ENCODE results near the gene PRTFDC1.

Gene PRTFDC1

DNA sequence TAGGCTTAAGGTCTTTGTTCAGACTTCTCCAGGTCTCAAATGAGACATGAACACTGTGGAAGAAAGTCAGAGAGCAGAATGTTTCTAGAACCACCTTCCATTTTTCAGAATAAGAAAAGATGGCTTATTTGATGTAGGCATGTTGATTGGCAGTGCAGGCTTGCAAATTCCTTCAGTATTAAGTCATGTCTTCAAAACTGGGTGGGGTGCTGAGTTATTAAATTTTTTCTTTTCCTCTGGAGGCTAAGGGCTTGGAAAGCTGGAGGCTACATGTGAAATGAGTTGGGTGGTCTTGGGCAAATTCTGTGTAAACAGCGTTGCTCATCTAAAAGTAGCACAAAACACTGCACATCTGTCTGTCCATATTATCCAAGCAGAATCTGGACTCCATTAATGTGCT, 62.8 kb downstream of the PRTFDC1 start:
- Mint-ChIP-seq H3K27ac (no peak overlapping the region), H3K4me3 (no peak overlapping the region), H3K4me1 (ENCODE audit: low read depth) (peaks cover 63% of the 10 kb centered on the region), H3K36me3 (peaks cover 5% of the 10 kb centered on the region), H3K9me3 (ENCODE audit: low read depth) (peaks cover 3% of the 10 kb centered on the region), H3K27me3 (no peaks in the 10 kb centered on the region)

DNA sequence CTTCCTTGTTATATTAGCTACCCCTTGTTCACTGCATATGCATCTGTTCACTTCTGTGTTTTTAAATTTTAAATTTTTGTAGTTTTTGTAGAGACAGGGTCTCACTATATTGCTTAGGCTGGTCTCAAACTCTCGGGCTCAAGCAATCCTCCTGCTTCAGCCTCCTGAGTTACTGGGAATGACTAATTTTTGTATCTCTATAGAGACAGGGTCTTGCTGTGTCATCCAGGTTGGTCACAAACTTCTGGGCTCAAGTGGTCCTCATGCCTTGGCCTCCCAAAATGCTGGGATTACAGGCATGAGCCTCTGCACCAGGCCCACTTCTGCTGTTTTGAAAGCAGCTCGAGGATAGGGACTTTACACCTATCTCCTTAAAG, 64.6 kb downstream of the PRTFDC1 start:
- H3K4me3 Mint-ChIP-seq = peak overlapping the region; percentile 36
- no peaks in the 10 kb centered on the region for H3K27me3 Mint-ChIP-seq
- peaks cover 65% of the 10 kb centered on the region for H3K4me1 Mint-ChIP-seq (ENCODE audit: low read depth)
- H3K9me3 Mint-ChIP-seq (ENCODE audit: low read depth) = peaks cover 3% of the 10 kb centered on the region
- peak overlapping the region; percentile 89 for H3K27ac Mint-ChIP-seq
- H3K36me3 Mint-ChIP-seq = peaks cover 5% of the 10 kb centered on the region

DNA sequence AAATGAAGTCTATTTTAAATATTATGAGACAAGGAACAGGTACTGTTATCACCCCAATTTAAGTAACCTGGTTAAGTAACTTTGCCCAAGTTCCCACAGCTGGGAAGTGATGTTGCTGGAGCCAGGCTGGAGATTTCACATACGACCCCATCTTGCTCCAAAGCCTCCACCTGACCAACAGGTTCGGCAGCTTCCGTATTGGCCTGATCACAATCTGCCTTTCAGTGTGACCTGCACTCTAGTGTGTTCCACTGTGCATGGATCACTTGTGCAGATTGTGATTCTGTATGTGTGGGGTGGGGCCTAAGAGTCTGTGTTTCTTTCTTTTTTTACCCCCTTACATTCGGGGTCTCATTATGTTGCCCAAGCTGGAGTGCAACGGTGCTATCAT, 66.1 kb downstream of the PRTFDC1 start:
- Mint-ChIP-seq H3K9me3 (ENCODE audit: low read depth) (no peaks in the 10 kb centered on the region), H3K27ac (peak overlapping the region; percentile 83), H3K27me3 (no peaks in the 10 kb centered on the region), H3K4me3 (no peak overlapping the region), H3K4me1 (ENCODE audit: low read depth) (peaks cover 77% of the 10 kb centered on the region), H3K36me3 (peaks cover 5% of the 10 kb centered on the region)

DNA sequence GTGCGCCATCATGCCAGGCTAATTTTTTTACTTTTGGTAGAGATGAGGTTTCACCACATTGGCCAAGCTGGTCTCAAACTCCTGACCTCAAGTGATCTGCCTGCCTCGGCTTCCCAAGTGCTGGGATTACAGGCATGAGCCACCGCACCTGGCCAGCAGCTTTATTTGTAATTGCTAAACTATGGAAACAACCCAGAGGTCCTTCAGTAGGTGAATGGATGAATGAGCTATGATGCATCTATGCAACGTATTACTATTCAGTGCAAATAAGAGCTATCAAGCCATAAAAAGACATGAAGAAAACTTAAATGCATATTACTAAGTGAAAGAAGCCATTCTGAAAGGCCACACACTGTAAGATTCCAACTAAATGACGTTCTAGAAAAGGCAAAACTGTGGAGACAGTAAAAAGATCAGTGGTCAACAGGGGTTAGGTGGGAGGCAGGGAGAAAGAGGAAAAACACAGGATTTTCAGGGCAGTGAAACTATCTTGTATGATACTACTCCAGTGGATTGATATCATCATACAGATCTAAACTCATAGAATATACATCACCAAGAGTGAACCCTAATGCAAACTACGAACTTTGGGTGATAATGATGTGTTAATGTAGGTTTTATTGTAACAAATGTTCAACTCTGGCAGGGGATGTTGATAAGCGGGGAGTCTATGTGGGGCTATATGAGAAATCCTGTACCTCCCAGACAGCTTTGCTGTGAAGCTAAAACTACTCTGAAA, 66.7 kb downstream of the PRTFDC1 start:
- H3K27ac Mint-ChIP-seq = peak overlapping the region; percentile 83
- H3K4me1 Mint-ChIP-seq (ENCODE audit: low read depth) = peaks cover 82% of the 10 kb centered on the region
- H3K27me3 Mint-ChIP-seq = no peaks in the 10 kb centered on the region
- H3K36me3 Mint-ChIP-seq = peaks cover 5% of the 10 kb centered on the region
- H3K4me3 Mint-ChIP-seq = peak overlapping the region; percentile 46
- no peaks in the 10 kb centered on the region for H3K9me3 Mint-ChIP-seq (ENCODE audit: low read depth)

DNA sequence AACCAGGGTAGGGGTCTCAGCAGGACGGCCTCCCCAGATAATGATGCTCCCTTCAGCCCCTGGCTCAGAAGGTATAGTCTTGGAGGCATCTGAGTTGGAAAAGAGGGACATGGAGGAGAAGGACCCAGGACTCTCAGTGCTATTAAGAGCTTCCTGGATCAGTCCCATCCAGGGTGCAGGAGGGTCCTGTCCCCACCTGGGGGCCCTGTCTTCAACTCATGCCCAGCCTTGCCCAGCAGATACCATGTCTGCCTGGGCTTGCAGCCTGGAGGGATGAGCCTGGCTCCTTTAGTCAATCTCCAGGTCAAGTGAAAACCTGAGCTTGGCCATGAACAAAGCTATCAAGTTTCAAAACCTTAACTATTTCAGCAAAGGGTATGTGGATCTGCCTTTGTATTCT, 67.6 kb downstream of the PRTFDC1 start:
- H3K9me3 Mint-ChIP-seq (ENCODE audit: low read depth) = no peaks in the 10 kb centered on the region
- H3K4me3 Mint-ChIP-seq = no peak overlapping the region
- H3K27me3 Mint-ChIP-seq = no peaks in the 10 kb centered on the region
- H3K36me3 Mint-ChIP-seq = peaks cover 5% of the 10 kb centered on the region
- H3K27ac Mint-ChIP-seq = peak overlapping the region; percentile 13
- peaks cover 82% of the 10 kb centered on the region for H3K4me1 Mint-ChIP-seq (ENCODE audit: low read depth)

DNA sequence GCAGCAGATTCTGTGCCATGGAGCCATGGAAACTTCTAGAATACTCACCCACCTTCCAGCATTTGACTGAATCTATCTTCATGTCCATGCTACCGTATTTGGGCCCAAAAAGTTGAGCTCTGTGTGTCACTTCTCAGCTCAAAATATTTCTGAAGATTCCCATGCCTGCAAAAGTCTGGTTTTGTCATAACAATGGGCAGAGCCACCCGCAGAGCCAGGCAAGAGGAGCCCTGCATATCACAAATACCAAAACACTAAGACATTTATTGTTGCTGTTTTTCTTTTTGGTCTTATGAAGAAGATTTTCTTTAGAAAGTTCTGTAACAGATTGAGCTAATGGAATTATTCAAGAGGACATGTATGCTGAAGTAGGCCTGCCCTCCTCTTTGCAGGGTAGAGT, 68.1 kb downstream of the PRTFDC1 start:
- no peak overlapping the region for H3K4me3 Mint-ChIP-seq
- peaks cover 5% of the 10 kb centered on the region for H3K36me3 Mint-ChIP-seq
- peaks cover 81% of the 10 kb centered on the region for H3K4me1 Mint-ChIP-seq (ENCODE audit: low read depth)
- H3K27me3 Mint-ChIP-seq = no peaks in the 10 kb centered on the region
- no peaks in the 10 kb centered on the region for H3K9me3 Mint-ChIP-seq (ENCODE audit: low read depth)
- H3K27ac Mint-ChIP-seq = peak overlapping the region; percentile 52

DNA sequence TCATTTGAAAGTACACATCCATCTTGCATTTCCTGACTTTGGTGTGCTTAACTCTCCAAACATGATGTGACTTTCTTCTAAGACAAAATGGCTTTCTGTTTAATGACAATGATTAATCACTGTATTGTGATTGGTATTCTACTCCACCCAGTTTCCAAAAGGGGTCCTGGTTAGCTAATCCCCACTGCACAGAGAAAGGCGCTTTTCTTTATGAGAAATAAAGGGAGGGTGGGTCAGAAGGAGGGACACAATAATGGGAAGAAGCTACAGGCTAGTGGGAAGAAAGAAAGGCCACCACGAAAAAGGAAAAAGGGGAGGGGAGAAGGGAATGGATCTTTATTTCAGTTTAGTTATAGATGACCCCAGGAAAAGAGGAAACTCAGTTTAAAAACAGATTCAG, 69.2 kb downstream of the PRTFDC1 start:
- H3K27me3 Mint-ChIP-seq = no peaks in the 10 kb centered on the region
- peaks cover 71% of the 10 kb centered on the region for H3K4me1 Mint-ChIP-seq (ENCODE audit: low read depth)
- no peaks in the 10 kb centered on the region for H3K9me3 Mint-ChIP-seq (ENCODE audit: low read depth)
- peak overlapping the region; percentile 49 for H3K4me3 Mint-ChIP-seq
- peaks cover 5% of the 10 kb centered on the region for H3K36me3 Mint-ChIP-seq
- H3K27ac Mint-ChIP-seq = peak overlapping the region; percentile 77

DNA sequence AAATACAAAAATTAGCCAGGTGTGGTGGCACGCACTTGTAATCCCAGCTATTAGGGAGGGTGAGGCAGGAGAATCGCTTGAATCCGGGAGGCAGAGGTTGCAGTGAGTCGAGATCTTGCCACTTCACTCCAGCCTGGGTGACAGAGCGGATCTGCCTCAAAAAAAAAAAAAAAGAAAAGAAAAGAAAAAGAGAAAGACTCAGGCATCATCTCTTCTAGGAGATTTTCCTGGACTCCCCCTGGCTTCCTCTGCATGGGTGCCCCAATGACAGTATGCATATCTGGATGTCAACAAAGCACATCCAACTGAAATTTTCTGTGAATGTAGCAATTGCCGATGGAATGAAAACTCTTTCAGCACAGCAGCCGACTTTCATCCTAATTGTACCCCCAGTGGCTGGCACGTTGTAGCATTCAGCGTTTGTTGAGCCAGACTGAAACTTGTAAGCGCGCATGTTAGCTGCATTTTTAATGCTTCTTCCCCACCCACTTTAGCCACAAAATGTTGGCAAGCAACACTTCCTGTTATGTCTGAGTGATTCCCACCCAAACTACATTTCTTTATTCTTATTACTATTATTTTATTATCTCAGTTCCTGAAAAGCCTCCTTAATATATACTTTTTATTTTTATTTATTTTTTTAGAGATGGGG, 70.2 kb downstream of the PRTFDC1 start:
- peaks cover 61% of the 10 kb centered on the region for H3K4me1 Mint-ChIP-seq (ENCODE audit: low read depth)
- H3K36me3 Mint-ChIP-seq = peaks cover under 1% of the 10 kb centered on the region
- peak overlapping the region; percentile 77 for H3K4me3 Mint-ChIP-seq
- H3K27ac Mint-ChIP-seq = peak overlapping the region; percentile 91
- no peaks in the 10 kb centered on the region for H3K9me3 Mint-ChIP-seq (ENCODE audit: low read depth)
- no peaks in the 10 kb centered on the region for H3K27me3 Mint-ChIP-seq

DNA sequence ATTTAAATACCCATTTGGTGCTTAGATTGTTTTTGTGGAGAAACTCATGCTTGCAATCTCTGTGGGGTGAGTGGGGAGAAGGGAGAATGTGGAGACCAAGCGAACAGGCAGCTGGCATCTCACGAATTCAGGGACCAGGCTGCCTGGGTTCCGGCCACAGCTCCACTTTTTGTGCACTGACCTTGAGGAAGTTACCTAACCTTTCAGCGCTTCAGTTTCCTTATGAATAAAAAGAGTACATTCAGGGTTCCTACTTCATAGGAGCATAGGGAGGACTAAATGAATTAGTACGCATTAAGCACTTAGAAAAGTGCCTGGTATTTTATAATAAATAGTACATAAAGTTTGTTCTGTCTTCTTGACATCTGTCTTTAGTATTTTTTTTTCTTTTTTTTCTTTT, 72.5 kb downstream of the PRTFDC1 start:
- H3K4me3 Mint-ChIP-seq = peak overlapping the region; percentile 1
- no peaks in the 10 kb centered on the region for H3K27me3 Mint-ChIP-seq
- H3K9me3 Mint-ChIP-seq (ENCODE audit: low read depth) = peaks cover 7% of the 10 kb centered on the region
- H3K27ac Mint-ChIP-seq = no peak overlapping the region
- H3K4me1 Mint-ChIP-seq (ENCODE audit: low read depth) = peaks cover 44% of the 10 kb centered on the region
- H3K36me3 Mint-ChIP-seq = peaks cover 5% of the 10 kb centered on the region

DNA sequence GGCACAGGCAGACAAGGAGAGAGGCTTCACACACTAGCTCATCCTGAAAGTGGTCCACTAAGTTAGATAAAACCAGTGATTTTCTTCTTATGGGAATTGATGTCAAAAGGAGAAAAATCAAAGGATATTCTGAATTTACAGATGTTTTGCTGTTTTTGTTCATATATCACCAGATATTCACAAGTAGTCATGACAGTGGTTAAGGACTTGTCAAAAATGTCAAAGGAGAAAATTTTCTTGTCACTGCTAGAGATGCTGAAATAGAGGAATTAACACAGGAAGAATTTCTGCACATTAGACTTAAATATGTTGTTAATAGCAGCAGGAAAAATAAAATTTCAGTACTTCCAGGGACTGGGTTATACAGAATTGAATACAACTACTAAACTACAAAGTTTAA, 78.3 kb downstream of the PRTFDC1 start:
- peaks cover 10% of the 10 kb centered on the region for H3K36me3 Mint-ChIP-seq
- H3K4me3 Mint-ChIP-seq = no peak overlapping the region
- no peak overlapping the region for H3K27ac Mint-ChIP-seq
- H3K4me1 Mint-ChIP-seq (ENCODE audit: low read depth) = peaks cover 11% of the 10 kb centered on the region
- no peaks in the 10 kb centered on the region for H3K27me3 Mint-ChIP-seq
- peaks cover 8% of the 10 kb centered on the region for H3K9me3 Mint-ChIP-seq (ENCODE audit: low read depth)

DNA sequence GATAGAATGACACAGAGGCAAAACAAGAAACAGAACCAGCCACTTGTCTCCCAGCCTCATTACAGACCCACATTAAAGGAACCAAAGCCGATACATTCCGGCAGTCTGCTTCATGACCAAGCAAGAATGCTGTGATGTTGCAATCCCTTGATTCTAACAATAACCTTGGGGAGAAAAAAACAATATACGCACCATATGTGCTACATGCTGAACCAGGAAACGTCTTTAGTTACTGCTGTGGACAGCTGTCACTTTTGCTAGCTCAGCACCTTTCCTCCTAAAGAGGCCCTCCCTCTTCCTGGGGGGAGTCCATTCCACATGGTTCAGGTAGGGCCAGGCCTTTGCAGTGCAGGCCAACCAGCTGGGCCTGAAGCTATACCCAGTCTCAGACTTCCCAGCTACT, 79.1 kb downstream of the PRTFDC1 start:
- H3K4me1 Mint-ChIP-seq (ENCODE audit: low read depth) = peaks cover 11% of the 10 kb centered on the region
- H3K27me3 Mint-ChIP-seq = no peaks in the 10 kb centered on the region
- peaks cover 10% of the 10 kb centered on the region for H3K36me3 Mint-ChIP-seq
- no peak overlapping the region for H3K4me3 Mint-ChIP-seq
- no peak overlapping the region for H3K27ac Mint-ChIP-seq
- peaks cover 8% of the 10 kb centered on the region for H3K9me3 Mint-ChIP-seq (ENCODE audit: low read depth)

DNA sequence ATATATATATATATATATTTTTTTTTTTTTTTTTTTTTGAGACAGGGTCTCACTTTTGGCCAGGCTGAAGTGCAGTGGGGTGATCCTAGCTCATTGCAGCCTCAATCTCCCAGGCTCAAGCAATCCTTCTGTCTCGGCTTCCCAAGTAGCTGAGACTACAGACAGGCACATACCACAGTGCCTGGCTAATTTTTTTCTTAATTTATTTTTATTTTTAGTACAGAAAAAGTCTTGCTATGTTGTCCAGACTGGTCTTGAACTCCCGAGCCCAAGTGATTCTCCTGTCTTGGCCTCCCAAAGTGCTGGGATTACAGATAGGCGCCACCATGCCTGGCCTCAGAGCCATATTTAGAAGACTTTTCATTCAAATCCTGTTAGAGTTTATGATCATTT, 79.6 kb downstream of the PRTFDC1 start:
- no peak overlapping the region for H3K4me3 Mint-ChIP-seq
- H3K4me1 Mint-ChIP-seq (ENCODE audit: low read depth) = peaks cover 11% of the 10 kb centered on the region

DNA sequence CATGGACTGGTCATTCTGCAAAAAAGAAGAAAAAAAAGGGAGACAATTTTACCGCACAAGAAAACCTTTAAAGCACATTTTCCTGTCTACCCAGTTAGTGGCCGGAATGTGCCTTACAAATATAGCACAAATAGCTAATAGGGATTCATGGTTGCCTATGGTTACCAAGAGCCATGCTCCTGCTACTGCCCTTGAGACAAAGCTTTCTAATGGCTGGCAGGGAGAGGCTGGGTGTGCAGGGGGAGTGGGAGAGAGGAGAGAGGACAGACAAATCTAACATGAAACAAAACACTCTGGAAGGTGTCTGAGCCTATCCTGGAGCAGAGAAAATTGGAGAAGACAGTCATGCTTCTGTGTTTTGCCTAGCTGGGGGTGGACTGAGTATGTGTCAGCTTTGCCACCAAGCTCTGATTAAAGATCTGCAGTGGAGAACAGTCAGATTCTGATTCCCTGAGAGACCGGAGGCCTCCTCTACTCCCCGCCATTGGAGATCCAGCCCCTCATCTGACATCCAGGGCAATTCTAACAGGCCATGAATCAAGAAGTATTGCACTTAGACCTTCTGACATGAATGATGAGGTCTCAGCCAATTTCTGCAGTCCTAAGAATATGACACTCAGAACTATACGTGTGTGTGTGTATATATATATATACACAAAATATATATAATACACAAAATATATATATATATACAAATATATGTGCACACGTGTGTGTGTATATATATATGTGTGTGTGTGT, 80.2 kb downstream of the PRTFDC1 start:
- Mint-ChIP-seq H3K4me3 (no peak overlapping the region), H3K9me3 (ENCODE audit: low read depth) (peaks cover 8% of the 10 kb centered on the region), H3K36me3 (peaks cover 10% of the 10 kb centered on the region), H3K27me3 (no peaks in the 10 kb centered on the region), H3K4me1 (ENCODE audit: low read depth) (peaks cover 13% of the 10 kb centered on the region), H3K27ac (no peak overlapping the region)

More for the DNA sequence above, 79.6 kb downstream of the PRTFDC1 start:
- Mint-ChIP-seq H3K9me3 (ENCODE audit: low read depth) (peaks cover 8% of the 10 kb centered on the region), H3K27me3 (no peaks in the 10 kb centered on the region), H3K36me3 (peaks cover 10% of the 10 kb centered on the region), H3K27ac (no peak overlapping the region)

DNA sequence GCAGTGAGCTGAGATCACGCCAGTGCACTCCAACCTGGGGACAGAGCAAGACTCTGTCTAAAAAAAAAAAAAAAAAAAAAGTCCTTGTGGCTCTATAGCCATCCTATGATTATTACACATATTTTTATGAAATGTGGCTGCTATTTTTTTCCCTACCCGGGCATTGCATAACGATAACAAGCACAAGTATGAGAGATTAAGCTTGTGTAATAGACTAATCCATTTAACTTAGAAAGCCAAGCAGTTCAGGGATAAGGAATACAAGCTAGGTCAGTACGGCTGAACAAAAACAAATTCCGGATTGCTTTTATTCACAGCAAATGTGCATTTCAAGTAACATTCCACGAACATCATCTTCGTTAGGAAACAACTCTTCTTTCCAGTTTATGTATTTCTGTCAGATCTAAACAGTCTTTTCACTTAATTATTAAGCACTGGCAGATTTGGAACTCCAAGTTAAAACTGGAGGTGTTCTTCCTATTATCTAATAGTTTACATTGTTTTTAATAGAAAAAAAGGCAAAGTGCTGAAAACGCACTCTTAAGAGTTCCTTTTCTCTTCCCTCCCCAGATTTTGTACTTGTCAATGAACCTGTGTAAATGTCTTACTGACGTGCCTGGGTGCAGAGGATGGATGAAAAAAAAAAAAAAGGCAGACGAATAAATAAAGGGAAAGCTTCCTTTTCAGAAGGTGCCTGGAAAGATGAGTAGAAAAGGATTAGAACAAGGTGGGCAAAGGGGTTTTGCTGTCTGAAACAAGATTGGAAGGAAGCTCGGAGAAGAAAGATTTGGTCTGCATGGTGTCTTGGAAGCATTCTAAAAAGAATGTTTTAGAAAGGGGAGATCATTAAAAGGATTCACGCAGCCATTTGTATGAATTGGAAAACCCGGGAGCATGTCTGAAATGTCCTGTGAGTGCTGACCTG, 81.1 kb downstream of the PRTFDC1 start:
- Mint-ChIP-seq H3K4me3 (no peak overlapping the region), H3K36me3 (peaks cover 12% of the 10 kb centered on the region), H3K27ac (no peak overlapping the region), H3K4me1 (ENCODE audit: low read depth) (peaks cover 18% of the 10 kb centered on the region), H3K27me3 (no peaks in the 10 kb centered on the region), H3K9me3 (ENCODE audit: low read depth) (peaks cover 8% of the 10 kb centered on the region)

All from activated naive CD8-positive, alpha-beta T cell (primary cell).